GM18498 (cell line): ENCODE measurements around the gene RNU6-9.

Experiments used
- ATAC-seq: cut with Tn5 transposase; IDR thresholded peaks from one replicate; pipeline ENCODE4 v1.9.1; 2021; ENCODE audit warnings: mild to moderate bottlenecking, moderate library complexity; ENCODE audit not compliant: unreplicated experiment

RNU6-9 gene

GRCh38 chr19:861141-861755 lies 32.0 kb upstream of the RNU6-9 start:
- ATAC-seq, result no peak

DNA sequence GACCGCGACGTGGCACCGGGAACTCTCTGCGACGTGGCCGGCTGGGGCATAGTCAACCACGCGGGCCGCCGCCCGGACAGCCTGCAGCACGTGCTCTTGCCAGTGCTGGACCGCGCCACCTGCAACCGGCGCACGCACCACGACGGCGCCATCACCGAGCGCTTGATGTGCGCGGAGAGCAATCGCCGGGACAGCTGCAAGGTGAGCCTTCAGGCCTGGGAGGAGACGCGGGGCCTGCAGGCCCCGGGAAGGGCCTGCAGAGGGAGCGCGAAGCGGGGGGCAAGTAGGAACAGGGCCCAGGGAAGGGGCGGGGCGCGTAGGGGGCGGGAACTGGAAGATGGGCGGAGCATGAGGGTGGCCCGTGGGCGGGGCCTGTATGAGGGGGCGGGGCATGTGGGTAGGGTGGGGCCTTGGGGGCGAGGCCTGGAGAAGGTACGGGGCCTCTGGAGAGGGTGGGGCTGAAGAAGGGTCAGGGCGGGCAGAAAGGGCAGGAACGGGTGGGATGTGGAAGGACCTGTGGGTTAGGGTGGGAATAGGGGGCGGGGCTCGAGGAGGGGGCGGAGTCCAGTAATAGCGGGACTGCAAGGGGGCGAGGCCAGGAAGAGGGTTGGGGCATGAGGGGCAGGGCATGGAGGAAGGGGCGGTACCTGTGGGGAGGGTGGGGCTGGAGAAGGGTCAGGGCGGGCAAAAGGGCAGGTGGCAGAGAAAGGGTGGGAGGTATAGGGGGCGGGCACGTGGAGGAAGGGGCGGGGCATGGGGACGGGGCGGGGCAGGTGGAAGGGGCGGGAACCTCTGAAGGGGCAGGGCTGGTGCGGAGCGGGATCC lies 31.3 kb upstream of the RNU6-9 start:
- no peak for ATAC-seq

DNA sequence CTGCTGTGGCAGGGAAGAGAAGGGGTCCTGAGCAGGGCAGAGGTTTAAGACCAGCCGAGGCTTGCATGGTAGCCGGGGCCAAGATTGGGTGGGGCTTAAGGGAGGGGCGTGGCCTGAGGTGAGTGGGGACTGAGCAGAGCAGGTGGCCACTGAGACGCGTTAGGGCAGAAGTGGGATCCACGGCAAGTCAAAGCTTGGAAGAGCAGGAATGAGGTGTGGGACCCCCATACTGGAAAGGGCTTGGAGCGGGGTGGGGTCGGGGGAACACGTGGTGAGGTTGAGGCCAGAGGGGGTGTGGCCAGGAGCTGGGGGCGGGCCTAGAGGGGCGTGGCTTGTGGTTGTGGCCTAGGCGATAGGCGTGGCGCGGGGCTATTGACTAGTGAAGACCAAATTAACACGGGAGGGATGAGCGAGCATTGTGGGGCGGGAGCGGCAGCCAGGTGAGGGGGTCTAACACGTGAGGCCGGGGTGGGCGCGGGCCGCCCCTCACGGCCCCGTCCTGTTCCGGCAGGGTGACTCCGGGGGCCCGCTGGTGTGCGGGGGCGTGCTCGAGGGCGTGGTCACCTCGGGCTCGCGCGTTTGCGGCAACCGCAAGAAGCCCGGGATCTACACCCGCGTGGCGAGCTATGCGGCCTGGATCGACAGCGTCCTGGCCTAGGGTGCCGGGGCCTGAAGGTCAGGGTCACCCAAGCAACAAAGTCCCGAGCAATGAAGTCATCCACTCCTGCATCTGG lies 30.5 kb upstream of the RNU6-9 start:
- ATAC-seq, result no peak

GRCh38 chr19:863315-863620 lies 30.0 kb upstream of the RNU6-9 start:
- ATAC-seq, result no peak

- ATAC-seq, result no peak
Measured at GRCh38 chr19:866769-867300, 26.4 kb upstream of the RNU6-9 start.

- no peak for ATAC-seq
Measured at GRCh38 chr19:867301-867793, 25.9 kb upstream of the RNU6-9 start.

GRCh38 chr19:867855-868457 lies 25.3 kb upstream of the RNU6-9 start:
- no peak for ATAC-seq

DNA sequence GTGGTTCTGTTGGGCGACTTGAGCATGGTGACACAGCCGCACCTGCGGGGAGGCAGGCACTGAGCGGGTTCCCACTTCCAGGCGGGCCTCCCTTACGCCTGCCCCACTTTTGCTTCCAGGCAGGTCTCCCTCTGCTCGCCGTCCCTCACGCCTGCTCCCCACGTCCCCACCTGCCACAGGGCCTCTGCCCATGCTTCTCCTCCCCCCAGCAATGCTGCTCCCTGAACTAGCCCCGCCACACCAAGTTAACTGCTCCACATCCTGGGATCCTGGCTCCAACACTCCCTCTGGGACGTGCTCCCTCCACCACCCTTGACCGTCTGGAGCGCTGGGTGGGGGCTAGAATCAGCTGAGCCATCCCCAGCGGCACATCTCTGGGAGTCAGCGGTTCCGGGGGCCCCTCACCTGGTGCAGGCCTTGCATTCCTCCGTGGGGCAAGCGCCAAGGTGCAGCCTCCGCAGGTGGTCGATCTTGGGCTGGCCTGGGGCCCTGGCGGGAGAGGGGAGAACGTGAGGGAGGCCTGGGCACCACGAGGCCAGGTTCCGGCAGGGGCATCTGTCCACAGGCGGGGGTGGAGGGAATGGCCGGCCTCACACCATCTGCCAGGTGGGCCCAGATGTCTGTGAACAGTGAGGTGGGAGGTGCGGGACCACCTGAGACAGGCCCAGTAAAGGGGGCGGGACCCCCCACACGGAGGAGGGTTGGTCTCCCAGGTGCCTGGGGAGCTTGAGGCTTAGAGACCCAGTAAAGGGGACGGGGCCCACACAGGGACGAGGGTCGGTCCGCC lies 24.6 kb upstream of the RNU6-9 start:
- no peak for ATAC-seq

GRCh38 chr19:869245-870177 lies 23.8 kb upstream of the RNU6-9 start:
- no peak for ATAC-seq

DNA sequence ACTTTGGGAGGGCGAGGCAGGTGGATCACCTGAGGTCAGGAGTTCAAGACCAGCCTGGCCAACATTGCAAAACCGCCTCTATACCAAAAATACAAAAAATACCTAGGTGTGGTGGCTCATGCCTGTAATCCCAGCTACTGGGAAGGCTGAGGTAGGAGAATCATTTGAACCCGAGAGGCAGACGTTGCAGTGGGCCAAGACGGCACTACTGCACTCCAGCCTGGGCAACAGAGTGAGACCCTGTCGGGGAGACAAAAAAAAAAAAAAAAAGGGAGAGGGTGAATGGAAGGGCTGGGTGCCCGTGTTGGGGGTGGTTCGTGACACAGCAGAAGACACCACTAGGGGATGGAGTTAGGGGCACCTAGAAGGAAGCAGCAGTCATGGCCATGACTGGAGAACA lies 23.0 kb upstream of the RNU6-9 start:
- ATAC-seq, result no peak

DNA sequence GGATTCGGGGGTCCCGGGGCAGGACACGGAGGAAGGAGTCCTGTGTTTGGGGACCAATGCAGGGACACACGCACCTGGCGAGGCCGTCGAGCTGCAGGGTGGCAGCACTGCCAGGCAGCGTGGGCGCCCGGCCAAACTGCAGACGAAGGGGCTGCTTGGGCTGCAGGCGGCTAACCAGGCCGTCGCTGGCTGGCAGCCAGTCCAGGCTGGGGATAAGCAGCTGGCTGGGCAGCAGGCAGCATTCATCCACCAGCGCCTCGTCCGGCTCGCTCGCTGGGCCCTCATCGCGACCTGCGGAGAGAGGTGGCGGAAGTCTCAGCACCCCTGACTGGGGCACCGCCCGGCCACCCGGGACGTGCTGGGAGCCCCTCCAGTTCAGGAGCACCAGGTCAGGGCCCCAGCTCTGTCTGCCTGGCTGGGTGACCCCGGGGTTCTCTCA lies 22.3 kb upstream of the RNU6-9 start:
- ATAC-seq, result no peak

DNA sequence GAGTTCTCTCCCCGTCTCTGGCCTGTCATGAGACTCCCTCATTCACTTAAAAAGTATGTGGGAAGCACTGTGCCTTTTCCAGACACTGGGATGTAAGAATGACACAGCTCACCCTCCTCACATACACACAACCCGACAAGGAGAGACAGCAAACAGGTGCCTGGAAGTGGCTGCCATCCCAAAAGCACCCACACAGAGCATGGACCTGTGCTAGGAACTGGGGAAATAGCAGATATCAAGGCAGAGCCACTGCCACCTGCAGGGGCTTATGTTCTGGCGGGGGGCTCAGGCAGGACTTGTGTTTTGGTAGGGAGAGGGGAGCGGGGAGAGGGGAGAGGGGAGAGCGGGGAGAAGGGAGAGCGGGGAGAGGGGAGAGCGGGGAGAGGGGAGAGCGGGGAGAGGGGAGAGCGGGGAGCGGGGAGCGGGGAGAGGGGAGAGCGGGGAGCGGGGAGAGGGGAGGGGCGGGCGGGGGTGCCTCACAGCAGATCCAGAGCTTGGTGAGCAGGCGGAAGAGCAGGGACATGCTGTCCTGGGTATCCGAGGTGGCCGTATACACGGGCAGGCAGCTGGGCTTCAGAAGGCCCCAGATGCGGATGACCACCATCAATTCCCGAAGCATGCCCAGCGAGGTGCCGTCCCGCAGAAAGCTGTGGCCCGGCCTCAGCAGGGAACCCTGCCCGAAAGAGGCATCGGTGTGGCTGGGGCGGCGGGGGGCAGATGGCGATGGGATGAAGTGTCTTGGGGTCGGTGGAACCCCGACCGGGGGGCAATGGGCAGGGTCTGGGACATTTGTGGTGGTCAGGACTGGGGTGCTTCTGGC lies 21.6 kb upstream of the RNU6-9 start:
- ATAC-seq, result no peak

DNA sequence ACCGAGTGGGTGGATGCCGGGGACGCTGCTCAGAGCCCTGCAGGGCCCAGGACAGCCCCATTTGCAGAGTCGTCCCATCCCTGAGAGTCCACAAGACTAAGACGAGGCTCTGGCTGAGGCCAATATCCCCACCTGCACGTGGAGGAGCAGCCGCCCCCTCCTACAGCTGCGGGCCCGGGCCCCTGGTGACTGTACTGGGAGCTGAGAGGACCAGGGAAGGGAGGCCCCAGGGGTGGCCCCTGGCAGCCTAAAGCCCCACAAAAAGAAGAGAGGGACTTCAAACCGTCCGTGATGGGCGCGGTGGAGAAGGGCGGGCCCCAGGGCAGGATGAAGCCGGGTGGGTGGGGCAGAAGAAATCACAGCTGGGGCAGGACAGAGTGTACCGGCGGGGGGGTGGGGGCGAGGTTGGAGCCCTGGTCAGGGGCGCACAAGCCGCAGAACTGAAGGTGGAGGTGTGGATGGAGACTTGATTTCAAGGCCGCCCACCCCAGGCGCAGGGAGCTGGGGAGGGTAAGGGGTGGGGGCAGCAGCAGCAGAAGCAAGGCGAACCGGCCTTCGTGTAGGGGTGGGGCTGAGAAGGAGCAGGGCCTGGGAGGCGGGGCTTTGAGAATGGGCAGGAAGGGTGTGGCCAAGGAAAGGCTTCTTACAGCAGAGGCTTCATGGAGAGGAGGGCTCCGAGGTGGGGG lies 20.9 kb upstream of the RNU6-9 start:
- peak; percentile 39 for ATAC-seq

DNA sequence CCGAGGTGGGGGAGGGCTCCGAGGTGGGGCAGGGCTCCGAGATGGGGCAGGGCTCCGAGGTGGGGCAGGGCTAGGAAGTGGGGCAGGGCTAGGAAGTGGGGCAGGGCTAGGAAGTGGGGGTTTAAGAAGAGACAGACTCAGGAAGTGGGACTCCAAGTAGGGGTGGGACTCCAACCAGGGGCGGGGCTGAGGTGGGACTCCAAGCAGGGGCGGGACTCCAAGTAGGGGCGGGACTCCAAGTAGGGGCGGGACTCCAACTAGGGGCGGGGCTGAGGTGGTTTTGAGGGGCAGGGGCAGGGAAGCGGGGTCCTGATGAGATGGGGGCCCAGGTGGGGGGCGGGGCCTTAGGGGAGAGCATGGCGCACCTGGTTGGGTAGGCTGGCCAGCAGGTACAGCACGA lies 20.2 kb upstream of the RNU6-9 start:
- ATAC-seq, result no peak

GRCh38 chr19:873561-874041 lies 19.7 kb upstream of the RNU6-9 start:
- ATAC-seq, result no peak

- no peak for ATAC-seq
Measured at GRCh38 chr19:875265-875879, 17.9 kb upstream of the RNU6-9 start.

- no peak for ATAC-seq
Measured at GRCh38 chr19:876089-876488, 17.2 kb upstream of the RNU6-9 start.
